Skeletal muscle satellite cell (primary cell): ENCODE data around the gene VAMP3.

Experiments
- H3K27me3 ChIP-seq: 2 replicates; pipeline ENCODE4 v1.7.0; 2013; ENCODE audit warnings: low read length; ENCODE audit not compliant: control insufficient read depth, insufficient read depth
- H3K36me3 ChIP-seq: 2 replicates; pipeline ENCODE4 v1.7.0; 2013; ENCODE audit warnings: mild to moderate bottlenecking, control low read depth, low read length; ENCODE audit not compliant: insufficient read depth
- H3K4me1 ChIP-seq: 2 replicates; pipeline ENCODE4 v1.7.0; 2013; ENCODE audit warnings: low read length; ENCODE audit not compliant: control insufficient read depth, insufficient read depth
- H3K4me2 ChIP-seq: 2 replicates; pipeline ENCODE4 v1.7.0; 2013; ENCODE audit warnings: mild to moderate bottlenecking, low read length
- H3K4me3 ChIP-seq: 2 replicates; pipeline ENCODE4 v1.7.0; 2013; ENCODE audit warnings: low read length
- H3K9ac ChIP-seq: 2 replicates; pipeline ENCODE4 v1.7.0; 2013; ENCODE audit warnings: mild to moderate bottlenecking, low read depth, low read length, moderate library complexity
- H3K9me3 ChIP-seq: replicated peaks from 2 replicates; pipeline ENCODE4 v1.7.0; 2013; ENCODE audit warnings: mild to moderate bottlenecking, control low read depth, low read length

Gene VAMP3

GRCh38 chr1:7824701-7825100 is 53.6 kb downstream of the VAMP3 start:
- no peaks in the 10 kb centered on the region for H3K27me3 ChIP-seq
- no peak overlapping the region for H3K9ac ChIP-seq
- no peak overlapping the region for H3K4me3 ChIP-seq
- no peak overlapping the region for H3K4me2 ChIP-seq
- no peaks in the 10 kb centered on the region for H3K4me1 ChIP-seq
- no peaks in the 10 kb centered on the region for H3K36me3 ChIP-seq
- H3K9me3 ChIP-seq = no peaks in the 10 kb centered on the region

GRCh38 chr1:7826363-7826762 is 55.3 kb downstream of the VAMP3 start:
- H3K4me3 ChIP-seq = no peak overlapping the region

GRCh38 chr1:7827126-7827955 is 56.2 kb downstream of the VAMP3 start:
- Histone ChIP-seq H3K4me3 (peak overlapping the region; percentile 28), H3K36me3 (no peaks in the 10 kb centered on the region), H3K4me2 (no peak overlapping the region), H3K9me3 (no peaks in the 10 kb centered on the region), H3K27me3 (no peaks in the 10 kb centered on the region), H3K9ac (no peak overlapping the region), H3K4me1 (no peaks in the 10 kb centered on the region)

More at GRCh38 chr1:7826363-7826762, 55.3 kb downstream of the VAMP3 start:
- Histone ChIP-seq H3K9ac (no peak overlapping the region), H3K4me2 (no peak overlapping the region), H3K9me3 (no peaks in the 10 kb centered on the region), H3K4me1 (no peaks in the 10 kb centered on the region), H3K36me3 (no peaks in the 10 kb centered on the region), H3K27me3 (no peaks in the 10 kb centered on the region)
